DOHH2 (cell line): ENCODE results near the gene KNDC1.

Source experiments
- CTCF ChIP-seq: fragments of 200-600 bp; sonication (generic); IDR thresholded peaks from one replicate; pipeline ENCODE4 v1.5.1; 2014; ENCODE audit warnings: antibody characterized with exemption, mild to moderate bottlenecking, low read depth, low read length; ENCODE audit not compliant: poor library complexity, severe bottlenecking
- EZH2phosphoT487 ChIP-seq: fragments of 200-600 bp; sonication (generic); IDR thresholded peaks from 2 replicates; pipeline ENCODE4 v1.6.1; 2017; ENCODE audit warnings: borderline replicate concordance, mild to moderate bottlenecking, antibody characterized with exemption, low read length, moderate library complexity, mixed read lengths

GRCh38 chr10:133131734-133132472 is 28.1 kb upstream of the KNDC1 start:
- TF ChIP-seq EZH2phosphoT487 (no peak), CTCF (no peak)
